KMS-11 (cell line): ENCODE data around the gene ATRN.

ENCODE experiments used
- H2AFZ ChIP-seq: fragments of 200-600 bp; sonication (generic); 2 replicates; pipeline ENCODE4 v1.6.1; 2016; ENCODE audit warnings: antibody characterized with exemption, mixed run types, low read depth
- H3K27ac ChIP-seq: fragments of 200-600 bp; sonication (generic); 2 replicates; pipeline ENCODE4 v1.6.1; 2016; ENCODE audit warnings: mild to moderate bottlenecking, mixed run types
- H3K27me3 ChIP-seq: fragments of 200-600 bp; sonication (generic); 2 replicates; pipeline ENCODE4 v1.6.1; 2017; ENCODE audit warnings: mild to moderate bottlenecking, low read depth, mixed run types, moderate library complexity; ENCODE audit not compliant: insufficient read depth
- H3K36me3 ChIP-seq: fragments of 200-600 bp; sonication (generic); 2 replicates; pipeline ENCODE4 v1.6.1; 2017; ENCODE audit warnings: mild to moderate bottlenecking, mixed run types; ENCODE audit not compliant: insufficient read depth
- H3K4me1 ChIP-seq: fragments of 200-600 bp; sonication (generic); 2 replicates; pipeline ENCODE4 v1.6.1; 2016; ENCODE audit warnings: mild to moderate bottlenecking, low read depth, mixed run types; ENCODE audit not compliant: poor library complexity, severe bottlenecking
- H3K4me2 ChIP-seq: fragments of 200-600 bp; sonication (generic); 2 replicates; pipeline ENCODE4 v1.7.0; 2016; ENCODE audit warnings: mild to moderate bottlenecking, mixed run types
- H3K4me3 ChIP-seq: fragments of 200-600 bp; sonication (generic); IDR thresholded peaks from 2 replicates; pipeline ENCODE4 v1.6.1; 2017; ENCODE audit warnings: low read depth, low read length, mixed read lengths; ENCODE audit not compliant: insufficient read depth
- H3K79me2 ChIP-seq: fragments of 200-600 bp; sonication (generic); 2 replicates; pipeline ENCODE4 v1.6.1; 2016; ENCODE audit warnings: low read depth, mixed run types; ENCODE audit not compliant: insufficient read depth
- H3K9ac ChIP-seq: fragments of 200-600 bp; sonication (generic); 2 replicates; pipeline ENCODE4 v1.6.1; 2016; ENCODE audit warnings: mild to moderate bottlenecking, mixed run types
- H4K20me1 ChIP-seq: fragments of 200-600 bp; sonication (generic); 2 replicates; pipeline ENCODE4 v1.6.1; 2016; ENCODE audit warnings: mild to moderate bottlenecking, mixed run types; ENCODE audit not compliant: insufficient read depth
- CTCF ChIP-seq: fragments of 200-600 bp; sonication (generic); conservative IDR thresholded peaks from 2 replicates; pipeline ENCODE4 v1.6.1; 2017; ENCODE audit warnings: low read depth, mild to moderate bottlenecking, antibody characterized with exemption, low read length, moderate library complexity, mixed read lengths

Gene ATRN

GRCh38 chr20:3479025-3479424 lies 8.2 kb downstream of the ATRN start:
- H3K27me3 ChIP-seq: no peaks in the 10 kb centered on the region
- H3K36me3 ChIP-seq: no peaks in the 10 kb centered on the region
- no peak overlapping the region for H3K9ac ChIP-seq
- no peak overlapping the region for H3K4me2 ChIP-seq
- H4K20me1 ChIP-seq: no peaks in the 10 kb centered on the region
- no peaks in the 10 kb centered on the region for H3K4me1 ChIP-seq
- no peaks in the 10 kb centered on the region for H3K79me2 ChIP-seq
- no peak overlapping the region for H3K27ac ChIP-seq
- no peak overlapping the region for H2AFZ ChIP-seq
- TF ChIP-seq CTCF: no peak
- no peak overlapping the region for H3K4me3 ChIP-seq

- Histone ChIP-seq H2AFZ (no peak overlapping the region), H4K20me1 (no peaks in the 10 kb centered on the region), H3K27me3 (no peaks in the 10 kb centered on the region), H3K4me1 (no peaks in the 10 kb centered on the region), H3K9ac (no peak overlapping the region), H3K4me3 (no peak overlapping the region), H3K79me2 (no peaks in the 10 kb centered on the region), H3K4me2 (no peak overlapping the region), H3K27ac (no peak overlapping the region), H3K36me3 (no peaks in the 10 kb centered on the region)
- no peak for TF ChIP-seq CTCF
These were observed 9.2 kb downstream of the ATRN start for GRCh38 chr20:3479759-3480615.

- no peak overlapping the region for H3K9ac ChIP-seq
- no peak overlapping the region for H2AFZ ChIP-seq
- no peak overlapping the region for H3K4me3 ChIP-seq
- no peaks in the 10 kb centered on the region for H4K20me1 ChIP-seq
- no peak overlapping the region for H3K27ac ChIP-seq
- no peaks in the 10 kb centered on the region; the same call in 1 of the 2 replicates for H3K79me2 ChIP-seq
- H3K36me3 ChIP-seq: no peaks in the 10 kb centered on the region
- no peak for TF ChIP-seq CTCF
- no peak overlapping the region for H3K4me2 ChIP-seq
- H3K4me1 ChIP-seq: no peaks in the 10 kb centered on the region
- no peaks in the 10 kb centered on the region for H3K27me3 ChIP-seq
These were observed 12.5 kb downstream of the ATRN start for GRCh38 chr20:3483309-3483708.

GRCh38 chr20:3483784-3484183 lies 13.0 kb downstream of the ATRN start:
- H3K79me2 ChIP-seq: no peaks in the 10 kb centered on the region; the same call in 1 of the 2 replicates
- H3K27me3 ChIP-seq: no peaks in the 10 kb centered on the region
- no peak overlapping the region for H3K9ac ChIP-seq
- no peaks in the 10 kb centered on the region for H3K36me3 ChIP-seq
- TF ChIP-seq CTCF: no peak
- H3K4me3 ChIP-seq: no peak overlapping the region
- no peaks in the 10 kb centered on the region for H3K4me1 ChIP-seq
- H2AFZ ChIP-seq: no peak overlapping the region
- H3K27ac ChIP-seq: no peak overlapping the region
- H4K20me1 ChIP-seq: no peaks in the 10 kb centered on the region
- H3K4me2 ChIP-seq: no peak overlapping the region
